ENCODE measurements around the gene IRAK1.

IRAK1 gene

DNA sequence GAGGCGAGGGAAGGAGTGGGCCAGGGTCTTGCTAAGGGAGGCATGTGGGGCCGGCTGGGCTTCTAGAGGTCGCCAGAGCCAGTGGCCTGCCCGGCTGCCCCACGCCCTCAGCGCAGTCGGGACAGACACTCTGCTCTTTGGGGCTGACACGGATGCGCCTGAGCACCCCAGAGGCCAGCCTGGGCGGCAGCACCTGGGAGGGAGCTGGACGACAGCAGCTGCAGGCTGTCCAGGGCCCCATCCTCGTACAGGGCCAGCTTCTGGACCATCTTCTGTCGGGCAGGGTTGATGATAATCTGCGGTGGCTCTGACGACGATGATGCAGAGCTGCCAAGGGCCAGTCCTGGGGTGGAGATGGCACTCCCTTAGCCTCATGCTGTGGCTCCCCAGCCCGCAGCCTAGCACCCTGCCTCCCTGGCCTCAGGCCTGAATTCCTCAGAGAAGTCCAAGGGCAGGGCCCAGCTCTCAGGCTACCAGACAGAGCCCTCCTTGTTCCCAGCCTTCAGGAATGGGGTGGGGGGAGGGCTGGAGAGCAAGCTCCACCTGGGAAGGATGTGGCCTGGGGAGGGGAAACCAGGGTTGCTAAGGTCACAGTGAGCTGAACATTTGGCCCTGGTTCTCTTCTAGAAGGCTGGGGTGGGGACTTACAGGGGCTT is 7.2 kb downstream of the IRAK1 start:
- TF ChIP-seq, protein P1, sequence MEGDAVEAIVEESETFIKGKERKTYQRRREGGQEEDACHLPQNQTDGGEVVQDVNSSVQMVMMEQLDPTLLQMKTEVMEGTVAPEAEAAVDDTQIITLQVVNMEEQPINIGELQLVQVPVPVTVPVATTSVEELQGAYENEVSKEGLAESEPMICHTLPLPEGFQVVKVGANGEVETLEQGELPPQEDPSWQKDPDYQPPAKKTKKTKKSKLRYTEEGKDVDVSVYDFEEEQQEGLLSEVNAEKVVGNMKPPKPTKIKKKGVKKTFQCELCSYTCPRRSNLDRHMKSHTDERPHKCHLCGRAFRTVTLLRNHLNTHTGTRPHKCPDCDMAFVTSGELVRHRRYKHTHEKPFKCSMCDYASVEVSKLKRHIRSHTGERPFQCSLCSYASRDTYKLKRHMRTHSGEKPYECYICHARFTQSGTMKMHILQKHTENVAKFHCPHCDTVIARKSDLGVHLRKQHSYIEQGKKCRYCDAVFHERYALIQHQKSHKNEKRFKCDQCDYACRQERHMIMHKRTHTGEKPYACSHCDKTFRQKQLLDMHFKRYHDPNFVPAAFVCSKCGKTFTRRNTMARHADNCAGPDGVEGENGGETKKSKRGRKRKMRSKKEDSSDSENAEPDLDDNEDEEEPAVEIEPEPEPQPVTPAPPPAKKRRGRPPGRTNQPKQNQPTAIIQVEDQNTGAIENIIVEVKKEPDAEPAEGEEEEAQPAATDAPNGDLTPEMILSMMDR (conservative IDR thresholded peaks at IDR 0.05), result no peak
- H3K27ac ChIP-seq, result no peak overlapping the region

DNA sequence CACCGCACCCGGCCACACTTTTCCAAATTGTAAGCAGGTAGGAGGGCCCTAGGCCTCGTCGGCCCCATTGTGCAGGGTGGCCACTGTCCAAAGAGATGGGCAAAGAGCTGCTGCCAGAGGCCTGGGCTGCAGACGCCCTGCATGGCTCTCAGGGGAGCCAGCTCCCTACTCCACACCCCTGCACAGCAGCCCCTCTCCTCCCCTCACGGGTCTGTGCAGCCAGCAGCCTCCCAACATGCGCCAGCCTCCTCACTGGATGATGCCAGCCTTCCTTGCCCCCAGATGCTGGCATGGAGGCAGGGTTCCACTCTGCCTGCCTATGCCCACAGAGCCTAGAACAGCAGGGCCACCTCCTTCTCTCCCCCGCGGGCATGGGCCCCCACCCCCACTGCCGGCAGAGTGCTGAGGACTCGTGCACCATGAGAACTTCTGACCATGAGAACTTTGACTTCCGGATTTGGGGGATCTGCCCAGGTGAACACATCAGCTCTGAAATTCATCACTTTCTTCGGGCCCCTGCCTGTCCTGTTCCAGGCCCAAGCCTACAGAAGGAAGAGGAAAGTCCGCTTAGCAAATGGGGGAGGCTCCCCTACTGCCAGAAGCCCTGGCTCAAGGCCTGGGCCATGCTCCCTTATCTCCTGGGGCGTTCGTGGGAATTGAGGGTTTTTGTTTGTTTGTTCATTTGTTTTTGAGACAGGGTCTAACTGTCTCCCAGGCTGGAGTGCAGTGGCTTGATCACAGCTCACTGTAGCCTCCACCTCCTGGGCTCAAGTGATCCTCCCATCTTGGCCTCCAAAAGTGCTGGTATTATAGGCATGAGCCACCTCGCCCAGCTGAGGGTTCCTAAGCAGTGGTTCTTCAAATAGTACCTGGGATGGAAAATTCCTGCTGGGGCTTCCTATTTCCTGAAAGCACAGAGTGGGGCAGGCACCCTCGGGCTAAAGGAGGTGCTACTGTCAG is 8.0 kb downstream of the IRAK1 start:
- TF ChIP-seq, protein P1 (conservative IDR thresholded peaks at IDR 0.05), result no peak

DNA sequence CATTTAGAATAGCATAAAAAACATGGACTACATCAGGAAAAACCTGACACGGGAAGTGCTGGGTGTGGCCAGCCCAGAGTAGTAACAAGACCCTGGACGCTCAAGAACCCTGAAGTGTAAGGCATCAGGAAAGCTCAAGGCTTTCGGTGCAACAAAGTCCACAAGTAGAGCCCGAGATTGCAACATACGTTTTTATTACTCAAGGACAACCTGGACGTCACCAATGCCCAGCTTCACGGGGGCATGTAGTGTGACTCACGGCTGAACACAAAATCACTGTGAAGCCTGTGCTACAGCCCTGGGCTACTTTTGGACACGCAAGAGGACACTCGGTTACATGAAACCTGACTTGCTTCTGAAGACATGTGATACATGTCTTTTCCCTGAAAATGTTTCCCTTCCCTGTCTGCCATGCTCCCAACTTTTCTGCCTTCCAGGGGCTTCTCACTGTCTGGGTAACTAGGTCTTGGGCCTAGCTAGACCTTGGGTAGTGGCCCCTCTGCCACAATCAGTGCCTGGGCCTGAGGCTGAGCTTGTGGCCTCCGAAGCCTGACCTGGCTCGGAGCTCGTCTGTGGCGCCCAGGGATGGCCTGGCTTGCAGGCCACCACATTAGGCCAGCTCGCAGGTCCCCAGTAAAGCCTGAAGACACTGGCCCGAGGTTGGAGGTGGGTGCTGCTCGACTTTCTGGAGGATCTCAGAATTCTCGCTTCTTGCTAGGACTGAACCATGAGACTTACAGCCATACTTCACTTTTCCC is 9.2 kb downstream of the IRAK1 start:
- H3K27ac ChIP-seq, result no peak overlapping the region
- TF ChIP-seq, protein P1 (conservative IDR thresholded peaks at IDR 0.05), result no peak

More for the DNA sequence above, 8.0 kb downstream of the IRAK1 start:
- H3K27ac ChIP-seq, result no peak overlapping the region

DNA sequence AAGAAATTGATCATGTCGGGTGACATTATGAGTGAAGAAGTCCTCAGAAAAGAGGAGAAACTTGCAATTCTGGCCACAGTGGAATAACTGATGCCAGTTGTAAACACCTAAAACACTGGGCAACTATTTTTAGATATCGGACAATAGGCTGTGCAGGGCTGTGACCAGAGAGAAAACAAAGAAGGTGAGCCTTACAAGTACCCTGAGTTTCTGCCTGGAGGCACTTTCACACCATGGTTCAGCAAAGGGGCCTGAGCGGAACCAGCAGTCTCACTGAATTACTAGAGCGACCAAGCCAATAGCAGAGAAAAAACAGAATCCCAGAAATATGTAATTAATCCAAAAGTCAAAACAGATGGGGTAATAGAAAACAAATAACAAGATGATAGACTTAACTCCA is 11.2 kb downstream of the IRAK1 start:
- no peak overlapping the region for H3K27ac ChIP-seq
- TF ChIP-seq, protein P1 (conservative IDR thresholded peaks at IDR 0.05), result no peak

DNA sequence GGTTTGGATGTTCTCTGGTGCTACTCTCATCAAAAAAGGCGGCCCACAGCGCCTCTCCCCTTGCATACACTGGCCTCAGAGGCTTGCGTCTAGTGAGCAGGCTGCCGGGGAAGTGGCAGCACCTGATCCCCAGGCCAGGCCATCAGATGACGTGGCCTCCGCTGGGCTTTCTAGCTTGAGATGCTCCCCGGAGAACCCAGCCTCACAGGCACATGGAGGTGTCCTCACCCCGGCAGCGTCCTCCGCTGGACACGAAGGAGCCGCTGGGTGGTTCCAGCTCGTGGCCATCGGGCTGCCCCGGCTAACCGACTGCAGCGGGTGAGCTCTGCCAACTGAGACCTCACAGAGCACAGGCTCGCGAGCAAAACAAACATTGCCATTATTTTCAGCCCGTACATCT is 12.8 kb downstream of the IRAK1 start:
- H3K27ac ChIP-seq, result no peak overlapping the region
- TF ChIP-seq, protein P1 (conservative IDR thresholded peaks at IDR 0.05), result no peak

DNA sequence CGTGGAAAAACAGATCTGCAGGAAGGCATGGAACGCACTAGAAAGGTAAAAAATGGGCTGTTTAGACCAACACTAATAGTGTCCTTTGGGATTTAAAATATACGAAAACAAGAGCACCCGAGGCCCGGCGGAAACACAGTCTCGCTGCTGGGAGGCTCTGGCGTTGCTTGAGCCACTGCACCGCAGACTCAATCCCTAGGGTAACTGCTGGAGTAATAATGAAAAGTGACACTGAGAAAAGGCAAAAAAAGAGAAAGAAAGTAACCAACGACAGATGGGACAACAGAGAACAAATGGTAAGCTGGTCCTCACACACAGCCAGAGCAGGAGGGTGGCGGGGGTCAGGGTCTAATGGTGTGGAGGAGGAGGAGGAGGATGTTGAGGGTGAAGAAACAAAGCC is 15.4 kb downstream of the IRAK1 start:
- H3K27ac ChIP-seq, result no peak overlapping the region
- TF ChIP-seq, protein P1 (conservative IDR thresholded peaks at IDR 0.05), result no peak

DNA sequence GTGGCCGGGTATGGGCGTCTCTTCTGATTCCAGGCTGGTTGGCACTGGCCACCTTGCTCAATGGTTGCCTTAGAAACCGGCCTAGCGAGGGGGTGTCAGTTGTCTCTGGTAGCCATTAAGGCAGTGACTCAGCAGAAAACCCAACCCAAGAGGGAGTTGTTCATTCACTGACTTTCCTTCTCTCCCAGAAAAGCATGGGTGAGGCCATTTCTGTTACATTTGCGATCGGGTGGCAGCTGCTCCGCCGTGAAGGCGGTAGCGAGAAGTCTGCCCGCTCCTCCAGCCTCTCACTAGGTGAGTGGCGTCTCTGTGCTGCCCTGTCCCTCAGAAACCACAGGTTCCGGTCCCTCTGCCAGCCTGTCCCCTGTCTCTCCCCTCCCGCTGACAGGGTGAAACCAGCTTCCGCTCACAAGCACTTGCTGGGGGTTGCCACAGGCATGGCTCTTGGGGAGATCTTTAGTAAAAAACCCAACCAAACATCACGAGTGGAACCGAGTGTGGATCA is 17.4 kb downstream of the IRAK1 start:
- TF ChIP-seq, protein P1 (conservative IDR thresholded peaks at IDR 0.05), result no peak
- no peak overlapping the region for H3K27ac ChIP-seq
